RWPE2 (cell line): ENCODE measurements around the gene RHOG.
A peak's percentile ranks its signal among the peaks of the same experiment; 100 is the strongest.

Source experiments
- ATAC-seq: fragments of 200-7000 bp; cut with Tn5 transposase; 3 replicates; pipeline ENCODE4 v1.9.1; 2021; ENCODE audit warnings: low read depth
- DNase-seq: peaks from one replicate; pipeline ENCODE4 v3.0.0-alpha.2; 2020; ENCODE audit warnings: low spot score
- H3K27ac ChIP-seq: fragments of 450-650 bp; 2 replicates; pipeline ENCODE4 v1.5.1; 2017; ENCODE audit warnings: mild to moderate bottlenecking; ENCODE audit not compliant: poor library complexity, severe bottlenecking
- H3K27me3 ChIP-seq: fragments of 250-450 bp; sonication (Bioruptor Pico); 2 replicates; pipeline ENCODE4 v1.5.1; 2021; ENCODE audit warnings: mild to moderate bottlenecking, moderate library complexity; ENCODE audit not compliant: insufficient read depth, poor library complexity, severe bottlenecking
- H3K36me3 ChIP-seq: fragments of 250-450 bp; sonication (Bioruptor Pico); 2 replicates; pipeline ENCODE4 v1.5.1; 2020; ENCODE audit warnings: low read depth, mild to moderate bottlenecking, moderate library complexity
- H3K4me1 ChIP-seq: fragments of 250-450 bp; sonication (Bioruptor Pico); 2 replicates; pipeline ENCODE4 v1.5.1; 2021; ENCODE audit warnings: mild to moderate bottlenecking, moderate library complexity; ENCODE audit not compliant: insufficient read depth, poor library complexity, severe bottlenecking
- H3K4me3 ChIP-seq: fragments of 250-450 bp; sonication (Bioruptor Pico); 2 replicates; pipeline ENCODE4 v1.5.1; 2021; ENCODE audit warnings: mild to moderate bottlenecking, moderate library complexity; ENCODE audit not compliant: severe bottlenecking
- H3K9me3 ChIP-seq: fragments of 250-450 bp; sonication (Bioruptor Pico); 2 replicates; pipeline ENCODE4 v1.5.1; 2021; ENCODE audit warnings: mild to moderate bottlenecking, moderate library complexity; ENCODE audit not compliant: severe bottlenecking
- TF ChIP-seq, protein P1 (sequence below): fragments of 450-650 bp; IDR thresholded peaks from one replicate; pipeline ENCODE4 v1.5.1; 2017; ENCODE audit warnings: mild to moderate bottlenecking, moderate library complexity; ENCODE audit not compliant: poor library complexity, severe bottlenecking

RHOG gene

GRCh38 chr11:3882655-3883054, 41.9 kb upstream of the RHOG start:
- Histone ChIP-seq H3K9me3 (no peaks in the 10 kb centered on the region), H3K36me3 (no peaks in the 10 kb centered on the region), H3K4me1 (peaks cover 16% of the 10 kb centered on the region), H3K27me3 (no peaks in the 10 kb centered on the region), H3K4me3 (no peak overlapping the region), H3K27ac (no peak overlapping the region)
- DNase-seq (no peak), ATAC-seq (no peak)
- TF ChIP-seq, protein P1, sequence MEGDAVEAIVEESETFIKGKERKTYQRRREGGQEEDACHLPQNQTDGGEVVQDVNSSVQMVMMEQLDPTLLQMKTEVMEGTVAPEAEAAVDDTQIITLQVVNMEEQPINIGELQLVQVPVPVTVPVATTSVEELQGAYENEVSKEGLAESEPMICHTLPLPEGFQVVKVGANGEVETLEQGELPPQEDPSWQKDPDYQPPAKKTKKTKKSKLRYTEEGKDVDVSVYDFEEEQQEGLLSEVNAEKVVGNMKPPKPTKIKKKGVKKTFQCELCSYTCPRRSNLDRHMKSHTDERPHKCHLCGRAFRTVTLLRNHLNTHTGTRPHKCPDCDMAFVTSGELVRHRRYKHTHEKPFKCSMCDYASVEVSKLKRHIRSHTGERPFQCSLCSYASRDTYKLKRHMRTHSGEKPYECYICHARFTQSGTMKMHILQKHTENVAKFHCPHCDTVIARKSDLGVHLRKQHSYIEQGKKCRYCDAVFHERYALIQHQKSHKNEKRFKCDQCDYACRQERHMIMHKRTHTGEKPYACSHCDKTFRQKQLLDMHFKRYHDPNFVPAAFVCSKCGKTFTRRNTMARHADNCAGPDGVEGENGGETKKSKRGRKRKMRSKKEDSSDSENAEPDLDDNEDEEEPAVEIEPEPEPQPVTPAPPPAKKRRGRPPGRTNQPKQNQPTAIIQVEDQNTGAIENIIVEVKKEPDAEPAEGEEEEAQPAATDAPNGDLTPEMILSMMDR = no peak

DNA sequence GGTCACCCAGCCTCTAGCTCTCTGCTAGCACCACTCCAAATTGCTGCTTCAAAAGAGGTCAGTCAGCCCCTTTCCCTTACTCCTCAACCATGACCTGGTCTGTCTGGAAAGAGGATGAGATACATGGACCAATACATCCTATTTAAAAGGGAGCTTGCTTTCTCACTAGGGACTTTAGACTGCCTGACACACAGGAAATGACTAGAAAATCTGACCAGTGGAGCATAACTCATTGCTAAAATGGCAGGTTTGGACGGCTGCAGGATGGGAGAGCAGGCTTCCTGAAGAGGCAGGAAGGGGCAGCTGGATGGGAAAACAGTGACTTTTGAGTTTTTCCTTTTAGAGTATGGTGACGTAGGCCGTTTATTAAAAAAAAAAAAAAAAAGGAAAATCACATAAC, 40.0 kb upstream of the RHOG start:
- ATAC-seq = peak; percentile 56; the same call in 1 of the 3 replicates
- TF ChIP-seq, protein P1 = no peak
- DNase-seq = no peak
- H3K27ac ChIP-seq = no peak overlapping the region
- H3K9me3 ChIP-seq = no peaks in the 10 kb centered on the region
- no peaks in the 10 kb centered on the region for H3K27me3 ChIP-seq
- no peaks in the 10 kb centered on the region for H3K36me3 ChIP-seq
- H3K4me3 ChIP-seq = no peak overlapping the region
- H3K4me1 ChIP-seq = peaks cover 11% of the 10 kb centered on the region

- Histone ChIP-seq H3K4me1 (peaks cover 7% of the 10 kb centered on the region), H3K27me3 (no peaks in the 10 kb centered on the region), H3K9me3 (no peaks in the 10 kb centered on the region), H3K27ac (no peak overlapping the region), H3K36me3 (no peaks in the 10 kb centered on the region), H3K4me3 (no peak overlapping the region)
- no peak for DNase-seq
- TF ChIP-seq, protein P1 = no peak
- no peak for ATAC-seq
Measured at GRCh38 chr11:3879967-3880542, 39.3 kb upstream of the RHOG start.

DNA sequence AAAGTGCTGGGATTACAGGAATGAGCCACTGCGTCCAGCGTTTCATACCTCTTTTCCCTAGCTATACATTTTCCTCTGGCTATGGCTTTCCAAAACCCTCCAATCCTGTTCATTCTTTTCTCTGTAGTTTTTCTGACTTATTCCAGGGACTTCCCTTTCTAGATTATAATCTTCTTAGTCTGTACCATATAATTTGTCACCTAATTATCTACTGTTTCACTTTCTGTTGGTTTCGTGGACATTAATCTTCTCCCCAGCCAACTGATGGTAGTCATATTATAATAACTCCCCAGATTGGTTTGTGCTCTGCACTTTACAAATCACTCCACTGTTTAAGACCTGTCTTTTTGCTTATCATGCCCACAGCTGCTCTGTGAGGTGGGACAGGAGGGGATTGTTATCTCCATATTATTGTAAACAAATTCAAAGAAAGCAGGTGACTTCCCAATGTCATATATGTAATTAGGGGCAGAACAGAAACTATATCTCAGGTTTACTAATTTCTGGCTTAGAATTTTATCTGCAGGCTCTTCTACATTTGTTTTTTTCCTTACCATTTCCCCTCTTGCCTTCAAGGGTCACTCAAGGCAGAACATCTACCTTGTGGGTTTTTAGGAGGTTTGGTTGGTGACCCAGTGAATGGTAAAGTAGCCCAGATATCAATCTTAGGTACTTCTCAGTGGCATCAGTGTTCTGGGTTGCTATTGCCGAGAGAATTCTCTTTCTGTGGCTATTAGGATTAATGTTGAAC, 38.6 kb upstream of the RHOG start:
- no peak for DNase-seq
- H3K27ac ChIP-seq = no peak overlapping the region
- no peaks in the 10 kb centered on the region for H3K9me3 ChIP-seq
- TF ChIP-seq, protein P1 = no peak
- H3K27me3 ChIP-seq = no peaks in the 10 kb centered on the region
- H3K4me3 ChIP-seq = no peak overlapping the region
- peaks cover 7% of the 10 kb centered on the region for H3K4me1 ChIP-seq
- ATAC-seq = no peak
- no peaks in the 10 kb centered on the region for H3K36me3 ChIP-seq

GRCh38 chr11:3878258-3878584, 37.5 kb upstream of the RHOG start:
- TF ChIP-seq, protein P1 = no peak
- DNase-seq (no peak), ATAC-seq (no peak)
- no peak overlapping the region for H3K4me3 ChIP-seq
- peaks cover 7% of the 10 kb centered on the region for H3K4me1 ChIP-seq
- no peak overlapping the region for H3K27ac ChIP-seq
- no peaks in the 10 kb centered on the region for H3K27me3 ChIP-seq
- no peaks in the 10 kb centered on the region for H3K36me3 ChIP-seq
- H3K9me3 ChIP-seq = no peaks in the 10 kb centered on the region
